Fibroblast of lung (primary cell): ENCODE measurements around the gene APLF. TPM values are rescaled to one million over a fixed set of nuclear protein-coding genes. Genes with fewer than 3 reads are reported as not detected.

Source experiments
- DNase-seq, 2 donors: peaks; one replicate each; pipeline versions ENCODE4 v3.0.0 to v3.0.0-alpha.2; 2010; ENCODE audit warnings: low read depth in 2 of 2
- H2AFZ ChIP-seq: 2 replicates; pipeline ENCODE4 v1.5.1; 2012; ENCODE audit warnings: low read length, control low read depth, inconsistent platforms
- H3K27ac ChIP-seq: 2 replicates; pipeline ENCODE4 v1.5.1; 2011; ENCODE audit warnings: low read length, control low read depth; ENCODE audit not compliant: insufficient read depth
- H3K27me3 ChIP-seq: 2 replicates; pipeline ENCODE4 v1.5.1; 2011; ENCODE audit warnings: mild to moderate bottlenecking, low read length; ENCODE audit not compliant: control insufficient read depth, insufficient read depth
- H3K36me3 ChIP-seq: 2 replicates; pipeline ENCODE4 v1.5.1; 2011; ENCODE audit warnings: low read length; ENCODE audit not compliant: control insufficient read depth, insufficient read depth
- H3K4me1 ChIP-seq: 2 replicates; pipeline ENCODE4 v1.5.1; 2011; ENCODE audit warnings: low read length; ENCODE audit not compliant: control insufficient read depth, insufficient read depth; ENCODE audit errors: extremely low read depth
- H3K4me2 ChIP-seq: 2 replicates; pipeline ENCODE4 v1.5.1; 2011; ENCODE audit warnings: low read length, control low read depth; ENCODE audit not compliant: insufficient read depth; ENCODE audit errors: extremely low read depth
- H3K4me3 ChIP-seq, 4 experiments: fragments of 200-600 bp in 1 of 4; sonication (generic) in 1 of 4; replicated peaks in 1 of 4; 2 replicates each; pipeline ENCODE4 v1.5.1; 2011 to 2016; ENCODE audit warnings: low read length in 4 of 4, low read depth in 3 of 4, mild to moderate bottlenecking in 3 of 4, control low read depth in 2 of 4, inconsistent platforms in 1 of 4, mixed read lengths in 1 of 4; ENCODE audit not compliant: insufficient read depth in 1 of 4; ENCODE audit errors: control extremely low read depth in 1 of 4
- H3K79me2 ChIP-seq: 2 replicates; pipeline ENCODE4 v1.5.1; 2012; ENCODE audit warnings: mild to moderate bottlenecking, low read length, inconsistent platforms; ENCODE audit not compliant: control insufficient read depth, insufficient read depth
- H3K9ac ChIP-seq: 2 replicates; pipeline ENCODE4 v1.5.1; 2011; ENCODE audit warnings: mild to moderate bottlenecking, low read length, control low read depth; ENCODE audit not compliant: insufficient read depth
- H3K9me3 ChIP-seq: 2 replicates; pipeline ENCODE4 v1.5.1; 2012; ENCODE audit warnings: low read depth, low read length; ENCODE audit not compliant: control insufficient read depth, insufficient read depth
- H4K20me1 ChIP-seq: 2 replicates; pipeline ENCODE4 v1.5.1; 2011; ENCODE audit warnings: low read length; ENCODE audit not compliant: control insufficient read depth, insufficient read depth; ENCODE audit errors: extremely low read depth
- CTCF ChIP-seq, 2 donors: IDR thresholded peaks in 1 of 2; conservative IDR thresholded peaks in 1 of 2; 1 replicate in 1 of 2; 2 replicates in 1 of 2; pipeline ENCODE4 v1.5.1; 2011 to 2012; ENCODE audit warnings: low read length in 2 of 2, control low read depth in 1 of 2, inconsistent platforms in 1 of 2, low read depth in 1 of 2, mild to moderate bottlenecking in 1 of 2
- EZH2 ChIP-seq: IDR thresholded peaks from 2 replicates; pipeline ENCODE4 v1.5.1; 2012; ENCODE audit warnings: low read length, control low read depth, mild to moderate bottlenecking; ENCODE audit errors: missing control alignments
- polyA plus RNA-seq, 2 donors: library from polyadenylated mRNA; depleted of rRNA in 1 of 2; stranded (reverse) in 1 of 2; unstranded in 1 of 2; fragments of >200 nt; gene quantifications; 2 replicates each; pipeline ENCODE4 v1.2.1, GENCODE V29; 2011 to 2012; ENCODE audit warnings: missing spikeins in 1 of 2
- total RNA-seq: library from RNA; depleted of rRNA; stranded (reverse); fragments of >200 nt; gene quantifications from 2 replicates; pipeline ENCODE4 v1.2.1, GENCODE V29; 2014

The APLF gene
- total and polyA plus RNA-seq, 2 donors (not counting 1 experiment from before 2014, with no cell fraction given), result 1.6 to 9.4 TPM

GRCh38 chr2:68431316-68431972 lies 35.9 kb upstream of the APLF start:
- Histone ChIP-seq H3K4me1 (no peaks in the 10 kb centered on the region), H3K27ac (no peak overlapping the region), H3K79me2 (no peaks in the 10 kb centered on the region), H3K36me3 (no peaks in the 10 kb centered on the region), H4K20me1 (no peaks in the 10 kb centered on the region), H3K9ac (no peak overlapping the region), H3K4me3 (no peak overlapping the region), H3K9me3 (no peaks in the 10 kb centered on the region), H3K4me2 (no peak overlapping the region), H3K27me3 (no peaks in the 10 kb centered on the region), H2AFZ (no peak overlapping the region)
- DNase-seq, result no peak
- TF ChIP-seq CTCF (conservative IDR thresholded peaks at IDR 0.05 in 1 of 2, IDR thresholded peaks at IDR 0.05 in 1 of 2; ENCODE audit: low read depth in 1 of 2, low read length in 2 of 2) (no peak), EZH2 (no peak)

GRCh38 chr2:68432696-68433658 lies 34.4 kb upstream of the APLF start:
- H3K4me1 ChIP-seq, result no peaks in the 10 kb centered on the region

More at GRCh38 chr2:68432696-68433658, 34.4 kb upstream of the APLF start:
- H3K9me3 ChIP-seq, result no peaks in the 10 kb centered on the region
- no peak overlapping the region for H2AFZ ChIP-seq
- H3K27me3 ChIP-seq, result no peaks in the 10 kb centered on the region
- no peak for DNase-seq
- TF ChIP-seq CTCF (conservative IDR thresholded peaks at IDR 0.05 in 1 of 2, IDR thresholded peaks at IDR 0.05 in 1 of 2; ENCODE audit: low read depth in 1 of 2, low read length in 2 of 2), result no peak
- no peak for TF ChIP-seq EZH2
- H3K36me3 ChIP-seq, result no peaks in the 10 kb centered on the region
- H3K4me3 ChIP-seq, result no peak overlapping the region
- H3K79me2 ChIP-seq, result no peaks in the 10 kb centered on the region
- no peak overlapping the region for H3K27ac ChIP-seq
- H3K9ac ChIP-seq, result no peak overlapping the region
- no peaks in the 10 kb centered on the region for H4K20me1 ChIP-seq
- no peak overlapping the region for H3K4me2 ChIP-seq
